WTC11 (cell line): ENCODE data around the gene MEA1.

Experiments
- CBFB ChIP-seq: sonication (generic); formaldehyde crosslinking; IDR thresholded peaks from 2 replicates; pipeline ENCODE4 v1.8.1; 2022; ENCODE audit warnings: mild to moderate bottlenecking, low read depth, missing genetic modification reagents
- CREB1 ChIP-seq: sonication (generic); formaldehyde crosslinking; IDR thresholded peaks from 2 replicates; pipeline ENCODE4 v1.8.0; 2023; ENCODE audit warnings: mild to moderate bottlenecking, missing genetic modification reagents
- NR1H2 ChIP-seq: sonication (generic); formaldehyde crosslinking; IDR thresholded peaks from 2 replicates; pipeline ENCODE4 v1.9.0; 2021; ENCODE audit warnings: mild to moderate bottlenecking, moderate library complexity, missing genetic modification reagents
- TCF7 ChIP-seq: sonication (generic); formaldehyde crosslinking; IDR thresholded peaks from 2 replicates; pipeline ENCODE4 v1.8.0; 2022; ENCODE audit warnings: mild to moderate bottlenecking, low read depth, missing genetic modification reagents, moderate library complexity
- TEAD1 ChIP-seq: sonication (generic); formaldehyde crosslinking; IDR thresholded peaks from 2 replicates; pipeline ENCODE4 v1.8.0; 2022; ENCODE audit warnings: mild to moderate bottlenecking, missing genetic modification reagents
- USF2 ChIP-seq: sonication (generic); formaldehyde crosslinking; IDR thresholded peaks from 2 replicates; pipeline ENCODE4 v1.8.1; 2023; ENCODE audit warnings: mild to moderate bottlenecking, missing genetic modification reagents, moderate library complexity
- ZNF121 ChIP-seq: sonication (generic); formaldehyde crosslinking; IDR thresholded peaks from 2 replicates; pipeline ENCODE4 v1.8.0; 2023; ENCODE audit warnings: missing genetic modification reagents
- ZNF232 ChIP-seq: sonication (generic); formaldehyde crosslinking; IDR thresholded peaks from 2 replicates; pipeline ENCODE4 v1.8.0; 2022; ENCODE audit warnings: mild to moderate bottlenecking, missing genetic modification reagents
- ZNF317 ChIP-seq: sonication (generic); formaldehyde crosslinking; IDR thresholded peaks from 2 replicates; pipeline ENCODE4 v1.8.1; 2023; ENCODE audit warnings: low read depth, mild to moderate bottlenecking, moderate library complexity, missing genetic modification reagents, borderline replicate concordance
- ZNF512 ChIP-seq: sonication (generic); formaldehyde crosslinking; IDR thresholded peaks from 2 replicates; pipeline ENCODE4 v1.8.1; 2022; ENCODE audit warnings: missing genetic modification reagents, borderline replicate concordance
- TF ChIP-seq, protein P1 (sequence below): sonication (generic); formaldehyde crosslinking; IDR thresholded peaks from 2 replicates; pipeline ENCODE4 v1.8.1; 2023; ENCODE audit warnings: mild to moderate bottlenecking, missing genetic modification reagents
- TF ChIP-seq, protein P2 (sequence below): fragments of 200-600 bp; IDR thresholded peaks from 2 replicates; pipeline ENCODE4 v1.8.0; 2022; ENCODE audit warnings: antibody characterized with exemption
- TF ChIP-seq, protein P3 (sequence below): sonication (generic); formaldehyde crosslinking; IDR thresholded peaks from 2 replicates; pipeline ENCODE4 v1.8.1; 2023; ENCODE audit warnings: mild to moderate bottlenecking, missing genetic modification reagents, moderate library complexity
- TF ChIP-seq, protein P4 (sequence below): sonication (generic); formaldehyde crosslinking; IDR thresholded peaks from 2 replicates; pipeline ENCODE4 v1.8.1; 2022; ENCODE audit warnings: mild to moderate bottlenecking, missing genetic modification reagents, moderate library complexity, borderline replicate concordance

GRCh38 chr6:42981836-42982235 lies 31.9 kb downstream of the MEA1 start:
- TF ChIP-seq, protein P1, sequence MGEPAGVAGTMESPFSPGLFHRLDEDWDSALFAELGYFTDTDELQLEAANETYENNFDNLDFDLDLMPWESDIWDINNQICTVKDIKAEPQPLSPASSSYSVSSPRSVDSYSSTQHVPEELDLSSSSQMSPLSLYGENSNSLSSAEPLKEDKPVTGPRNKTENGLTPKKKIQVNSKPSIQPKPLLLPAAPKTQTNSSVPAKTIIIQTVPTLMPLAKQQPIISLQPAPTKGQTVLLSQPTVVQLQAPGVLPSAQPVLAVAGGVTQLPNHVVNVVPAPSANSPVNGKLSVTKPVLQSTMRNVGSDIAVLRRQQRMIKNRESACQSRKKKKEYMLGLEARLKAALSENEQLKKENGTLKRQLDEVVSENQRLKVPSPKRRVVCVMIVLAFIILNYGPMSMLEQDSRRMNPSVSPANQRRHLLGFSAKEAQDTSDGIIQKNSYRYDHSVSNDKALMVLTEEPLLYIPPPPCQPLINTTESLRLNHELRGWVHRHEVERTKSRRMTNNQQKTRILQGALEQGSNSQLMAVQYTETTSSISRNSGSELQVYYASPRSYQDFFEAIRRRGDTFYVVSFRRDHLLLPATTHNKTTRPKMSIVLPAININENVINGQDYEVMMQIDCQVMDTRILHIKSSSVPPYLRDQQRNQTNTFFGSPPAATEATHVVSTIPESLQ (CRISPR knock-in tag), result no peak
- TF ChIP-seq, protein P2, sequence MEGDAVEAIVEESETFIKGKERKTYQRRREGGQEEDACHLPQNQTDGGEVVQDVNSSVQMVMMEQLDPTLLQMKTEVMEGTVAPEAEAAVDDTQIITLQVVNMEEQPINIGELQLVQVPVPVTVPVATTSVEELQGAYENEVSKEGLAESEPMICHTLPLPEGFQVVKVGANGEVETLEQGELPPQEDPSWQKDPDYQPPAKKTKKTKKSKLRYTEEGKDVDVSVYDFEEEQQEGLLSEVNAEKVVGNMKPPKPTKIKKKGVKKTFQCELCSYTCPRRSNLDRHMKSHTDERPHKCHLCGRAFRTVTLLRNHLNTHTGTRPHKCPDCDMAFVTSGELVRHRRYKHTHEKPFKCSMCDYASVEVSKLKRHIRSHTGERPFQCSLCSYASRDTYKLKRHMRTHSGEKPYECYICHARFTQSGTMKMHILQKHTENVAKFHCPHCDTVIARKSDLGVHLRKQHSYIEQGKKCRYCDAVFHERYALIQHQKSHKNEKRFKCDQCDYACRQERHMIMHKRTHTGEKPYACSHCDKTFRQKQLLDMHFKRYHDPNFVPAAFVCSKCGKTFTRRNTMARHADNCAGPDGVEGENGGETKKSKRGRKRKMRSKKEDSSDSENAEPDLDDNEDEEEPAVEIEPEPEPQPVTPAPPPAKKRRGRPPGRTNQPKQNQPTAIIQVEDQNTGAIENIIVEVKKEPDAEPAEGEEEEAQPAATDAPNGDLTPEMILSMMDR, result no peak
- TF ChIP-seq TCF7 (CRISPR knock-in tag), result no peak
- TF ChIP-seq ZNF232 (CRISPR knock-in tag), result no peak
- TF ChIP-seq ZNF317, result no peak
- no peak for TF ChIP-seq USF2 (CRISPR knock-in tag)
- TF ChIP-seq TEAD1 (CRISPR knock-in tag), result no peak
- TF ChIP-seq NR1H2 (CRISPR knock-in tag), result no peak
- no peak for TF ChIP-seq ZNF512 (CRISPR knock-in tag)
- no peak for TF ChIP-seq CBFB (CRISPR knock-in tag)
- TF ChIP-seq, protein P3, sequence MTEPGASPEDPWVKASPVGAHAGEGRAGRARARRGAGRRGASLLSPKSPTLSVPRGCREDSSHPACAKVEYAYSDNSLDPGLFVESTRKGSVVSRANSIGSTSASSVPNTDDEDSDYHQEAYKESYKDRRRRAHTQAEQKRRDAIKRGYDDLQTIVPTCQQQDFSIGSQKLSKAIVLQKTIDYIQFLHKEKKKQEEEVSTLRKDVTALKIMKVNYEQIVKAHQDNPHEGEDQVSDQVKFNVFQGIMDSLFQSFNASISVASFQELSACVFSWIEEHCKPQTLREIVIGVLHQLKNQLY, result no peak
- no peak for TF ChIP-seq ZNF121 (CRISPR knock-in tag)
- TF ChIP-seq CREB1 (CRISPR knock-in tag), result no peak
- TF ChIP-seq, protein P4, sequence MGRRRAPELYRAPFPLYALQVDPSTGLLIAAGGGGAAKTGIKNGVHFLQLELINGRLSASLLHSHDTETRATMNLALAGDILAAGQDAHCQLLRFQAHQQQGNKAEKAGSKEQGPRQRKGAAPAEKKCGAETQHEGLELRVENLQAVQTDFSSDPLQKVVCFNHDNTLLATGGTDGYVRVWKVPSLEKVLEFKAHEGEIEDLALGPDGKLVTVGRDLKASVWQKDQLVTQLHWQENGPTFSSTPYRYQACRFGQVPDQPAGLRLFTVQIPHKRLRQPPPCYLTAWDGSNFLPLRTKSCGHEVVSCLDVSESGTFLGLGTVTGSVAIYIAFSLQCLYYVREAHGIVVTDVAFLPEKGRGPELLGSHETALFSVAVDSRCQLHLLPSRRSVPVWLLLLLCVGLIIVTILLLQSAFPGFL, result no peak
